CD14-positive monocyte (primary cell): ENCODE measurements around the gene RSPH4A. TPM values are rescaled to one million over a fixed set of nuclear protein-coding genes. Genes with fewer than 3 reads are reported as not detected.

ENCODE experiments used
- DNase-seq, 3 donors: peaks; one replicate each; pipeline ENCODE4 v3.0.0-alpha.2; 2011 to 2022
- H2AFZ ChIP-seq: 2 replicates; pipeline ENCODE4 v1.6.0; 2012; ENCODE audit warnings: mild to moderate bottlenecking, low read depth, low read length, inconsistent platforms; ENCODE audit not compliant: insufficient read depth, poor library complexity, severe bottlenecking
- H3K27ac ChIP-seq, 2 donors: 1 replicate in 1 of 2; 2 replicates in 1 of 2; pipeline ENCODE4 v1.5.1; 2012 to 2013; ENCODE audit warnings: low read length in 2 of 2, control low read depth in 1 of 2, inconsistent platforms in 1 of 2, low read depth in 1 of 2, mild to moderate bottlenecking in 1 of 2
- H3K27me3 ChIP-seq, 2 donors: one replicate each; pipeline versions ENCODE4 v1.6.0 to v1.6.1; 2011 to 2013; ENCODE audit warnings: low read length in 2 of 2; ENCODE audit not compliant: control insufficient read depth in 2 of 2, insufficient read depth in 2 of 2
- H3K36me3 ChIP-seq, 2 donors: replicated peaks in 1 of 2; 1 replicate in 1 of 2; 2 replicates in 1 of 2; pipeline versions ENCODE4 v1.5.1 to v1.6.1; 2012 to 2013; ENCODE audit warnings: low read length in 2 of 2, control low read depth in 1 of 2, inconsistent platforms in 1 of 2, mild to moderate bottlenecking in 1 of 2; ENCODE audit not compliant: insufficient read depth in 2 of 2, control insufficient read depth in 1 of 2
- H3K4me1 ChIP-seq, 2 donors: 1 replicate in 1 of 2; 2 replicates in 1 of 2; pipeline versions ENCODE4 v1.5.1 to v1.6.1; 2012 to 2013; ENCODE audit warnings: low read length in 2 of 2, control low read depth in 1 of 2, inconsistent platforms in 1 of 2, mild to moderate bottlenecking in 1 of 2, moderate library complexity in 1 of 2; ENCODE audit not compliant: insufficient read depth in 2 of 2, control insufficient read depth in 1 of 2
- H3K4me2 ChIP-seq: replicated peaks from 2 replicates; pipeline ENCODE3; 2012; ENCODE audit warnings: low read length, moderate library complexity, mild to moderate bottlenecking; ENCODE audit not compliant: poor library complexity, severe bottlenecking; ENCODE audit errors: extremely low read depth
- H3K4me3 ChIP-seq, 3 experiments: fragments of 200-600 bp in 1 of 3; sonication (generic) in 1 of 3; replicated peaks in 1 of 3; 1 replicate in 2 of 3; 2 replicates in 1 of 3; pipeline ENCODE4 v1.5.1; 2011 to 2013; ENCODE audit warnings: low read length in 3 of 3, mild to moderate bottlenecking in 3 of 3, control low read depth in 2 of 3, low read depth in 2 of 3, inconsistent platforms in 1 of 3, moderate library complexity in 1 of 3
- H3K79me2 ChIP-seq: 2 replicates; pipeline ENCODE4 v1.6.0; 2012; ENCODE audit warnings: mild to moderate bottlenecking, control low read depth, inconsistent platforms, low read length, moderate library complexity; ENCODE audit not compliant: insufficient read depth
- H3K9ac ChIP-seq: 2 replicates; pipeline ENCODE4 v1.6.0; 2017; ENCODE audit warnings: low read length, mild to moderate bottlenecking; ENCODE audit not compliant: insufficient read depth, poor library complexity, severe bottlenecking
- H3K9me3 ChIP-seq, 2 donors: replicated peaks in 1 of 2; 1 replicate in 1 of 2; 2 replicates in 1 of 2; pipeline versions ENCODE4 v1.5.1 to v1.6.1; 2012 to 2013; ENCODE audit warnings: low read length in 2 of 2, control low read depth in 1 of 2; ENCODE audit not compliant: control insufficient read depth in 1 of 2, insufficient read depth in 1 of 2
- H4K20me1 ChIP-seq: 2 replicates; pipeline ENCODE4 v1.6.0; 2012; ENCODE audit warnings: mild to moderate bottlenecking, low read length, control low read depth, moderate library complexity; ENCODE audit not compliant: insufficient read depth
- H3K27ac Mint-ChIP-seq, 7 donors: one replicate each; pipeline ENCODE4 v1.8.0; 2020; ENCODE audit warnings: mild to moderate bottlenecking in 7 of 7, mixed read lengths in 7 of 7, moderate library complexity in 6 of 7, inconsistent platforms in 2 of 7
- H3K27me3 Mint-ChIP-seq, 3 donors: one replicate each; pipeline ENCODE4 v1.8.0; 2021 to 2022; ENCODE audit warnings: low read depth in 3 of 3, mild to moderate bottlenecking in 3 of 3, mixed read lengths in 3 of 3, moderate library complexity in 3 of 3, inconsistent platforms in 1 of 3
- H3K36me3 Mint-ChIP-seq, 2 donors: one replicate each; pipeline ENCODE4 v1.8.0; 2020; ENCODE audit warnings: mixed read lengths in 2 of 2, inconsistent platforms in 1 of 2, mild to moderate bottlenecking in 1 of 2
- H3K4me1 Mint-ChIP-seq: one replicate; pipeline ENCODE4 v1.8.0; 2020; ENCODE audit warnings: mild to moderate bottlenecking, mixed read lengths
- H3K4me3 Mint-ChIP-seq, 2 donors: one replicate each; pipeline ENCODE4 v1.8.0; 2020; ENCODE audit warnings: mild to moderate bottlenecking in 2 of 2, mixed read lengths in 2 of 2, moderate library complexity in 1 of 2
- H3K9me3 Mint-ChIP-seq, 7 donors: one replicate each; pipeline ENCODE4 v1.8.0; 2020 to 2022; ENCODE audit warnings: mixed read lengths in 7 of 7, mild to moderate bottlenecking in 6 of 7, moderate library complexity in 6 of 7, inconsistent platforms in 2 of 7
- CTCF ChIP-seq: fragments of 200-600 bp; IDR thresholded peaks from one replicate; pipeline ENCODE4 v1.8.0; 2022; ENCODE audit warnings: antibody characterized with exemption, mild to moderate bottlenecking
- WGBS: methylation state at CpG from one replicate; pipeline ENCODE4 v1.1.5; 2013; ENCODE audit warnings: missing lambda C conversion rate; ENCODE audit not compliant: insufficient coverage; 5-methylcytosine and 5-hydroxymethylcytosine counted together
- intact Hi-C, 2 donors: fragments of 100-400 bp; cut with micrococcal nuclease; formaldehyde crosslinking; loops; one replicate each; pipeline versions ENCODE4 v1.15.0 to v1.15.1; 2023
- polyA plus RNA-seq, 3 donors: library from polyadenylated mRNA; depleted of rRNA in 1 of 3; unstranded in 2 of 3; stranded (reverse) in 1 of 3; fragments of 300-500 nt in 2 of 3; fragments of >200 nt in 1 of 3; fragmentation: Illumina TruSeq in 2 of 3; gene quantifications; 1 replicate in 2 of 3; 2 replicates in 1 of 3; pipeline ENCODE4 v1.2.3, GENCODE V29; 2012 to 2021

Gene RSPH4A
- polyA plus RNA-seq, 3 donors: 0.15 TPM; not detected in 2

GRCh38 chr6:116648156-116648555 lies 31.9 kb downstream of the RSPH4A start:
- Mint-ChIP-seq H3K4me3 (no peak overlapping the region), H3K27me3 (no peaks in the 10 kb centered on the region), H3K9me3 (peaks cover 0 to 2% (median 0%) of the 10 kb centered on the region in 7 donors), H3K36me3 (peaks cover 54 to 58% of the 10 kb centered on the region in 2 donors), H3K4me1 (peaks cover 5% of the 10 kb centered on the region), H3K27ac (no peak overlapping the region)
- Histone ChIP-seq H4K20me1 (no peaks in the 10 kb centered on the region), H3K4me3 (no peak overlapping the region), H3K9me3 (no peaks in the 10 kb centered on the region), H2AFZ (no peak overlapping the region), H3K4me1 (no peaks in the 10 kb centered on the region), H3K9ac (no peak overlapping the region), H3K79me2 (peaks cover under 1% of the 10 kb centered on the region), H3K4me2 (no peak overlapping the region), H3K36me3 (peaks cover 36 to 76% of the 10 kb centered on the region in 2 donors), H3K27me3 (no peaks in the 10 kb centered on the region), H3K27ac (no peak overlapping the region)
- no peak for TF ChIP-seq CTCF
- WGBS: no CpG with 5 or more reads among the region's 5 CpGs
- no peak for DNase-seq
- intact Hi-C loops: no loop called here

- Histone ChIP-seq H4K20me1 (no peaks in the 10 kb centered on the region), H3K9ac (no peak overlapping the region), H3K4me3 (no peak overlapping the region), H3K79me2 (peaks cover 3% of the 10 kb centered on the region), H2AFZ (no peak overlapping the region), H3K9me3 (no peaks in the 10 kb centered on the region), H3K36me3 (peaks cover 39 to 86% of the 10 kb centered on the region in 2 donors), H3K4me2 (no peak overlapping the region), H3K27ac (no peak overlapping the region), H3K27me3 (no peaks in the 10 kb centered on the region), H3K4me1 (no peaks in the 10 kb centered on the region)
- H3K27me3 Mint-ChIP-seq: no peaks in the 10 kb centered on the region
- intact Hi-C loops: no loop called here
- H3K4me1 Mint-ChIP-seq: peaks cover 5% of the 10 kb centered on the region
- no peak for DNase-seq
- no peak for TF ChIP-seq CTCF
- peaks cover 52 to 57% of the 10 kb centered on the region in 2 donors for H3K36me3 Mint-ChIP-seq
- no peak overlapping the region for H3K4me3 Mint-ChIP-seq
- peaks cover 0 to 2% (median 0%) of the 10 kb centered on the region in 7 donors for H3K9me3 Mint-ChIP-seq
- no CpG with 5 or more reads among the region's 3 CpGs for WGBS
- no peak overlapping the region for H3K27ac Mint-ChIP-seq
These were observed 32.9 kb downstream of the RSPH4A start for GRCh38 chr6:116649129-116649528.
